GM08714 (cell line): Measurements from ENCODE around the gene ATP2A3.
"Not testable (repeated sequence)": the region's sequence is repeated elsewhere in the genome, so short reads cannot be mapped to it uniquely, and the experiment has no call there.

ENCODE experiments used
- H3K4me3 ChIP-seq: fragments of 200-500 bp; sonication (Bioruptor generic); 2 replicates; pipeline ENCODE4 v1.5.1; 2014; ENCODE audit warnings: mild to moderate bottlenecking, low read length, inconsistent platforms
- ZNF274 ChIP-seq: IDR thresholded peaks from 2 replicates; pipeline ENCODE4 v1.6.1; 2012; ENCODE audit warnings: mild to moderate bottlenecking, low read depth, low read length

The ATP2A3 gene

GRCh38 chr17:4001048-4001590 lies 36.9 kb upstream of the ATP2A3 start:
- TF ChIP-seq ZNF274, result no peak
- H3K4me3 ChIP-seq, result no peak overlapping the region

DNA sequence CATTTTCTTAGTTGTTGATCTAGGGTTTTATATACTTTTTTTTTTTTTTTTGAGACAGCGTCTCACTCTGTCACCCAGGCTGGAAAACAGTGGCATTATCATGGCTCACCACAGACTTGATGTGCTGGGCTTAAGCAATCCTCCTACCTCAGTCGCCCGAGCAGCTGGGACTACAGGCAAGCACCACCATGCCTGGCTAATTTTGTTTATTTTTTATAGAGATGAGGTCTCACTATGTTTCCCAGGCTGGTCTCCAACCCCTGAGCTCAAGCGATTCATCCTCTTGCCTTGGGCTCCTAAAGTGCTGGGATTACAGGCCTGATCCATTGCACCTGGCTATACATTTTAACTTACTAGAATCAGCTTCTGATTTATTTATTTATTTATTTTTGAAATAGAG lies 34.2 kb upstream of the ATP2A3 start:
- H3K4me3 ChIP-seq, result no peak overlapping the region
- TF ChIP-seq ZNF274, result no peak

- no peak overlapping the region for H3K4me3 ChIP-seq
- no peak for TF ChIP-seq ZNF274
These were observed 30.8 kb upstream of the ATP2A3 start for GRCh38 chr17:3995067-3995466.

- H3K4me3 ChIP-seq, result no peak overlapping the region
- no peak for TF ChIP-seq ZNF274
These were observed 30.0 kb upstream of the ATP2A3 start for GRCh38 chr17:3994221-3994576.

DNA sequence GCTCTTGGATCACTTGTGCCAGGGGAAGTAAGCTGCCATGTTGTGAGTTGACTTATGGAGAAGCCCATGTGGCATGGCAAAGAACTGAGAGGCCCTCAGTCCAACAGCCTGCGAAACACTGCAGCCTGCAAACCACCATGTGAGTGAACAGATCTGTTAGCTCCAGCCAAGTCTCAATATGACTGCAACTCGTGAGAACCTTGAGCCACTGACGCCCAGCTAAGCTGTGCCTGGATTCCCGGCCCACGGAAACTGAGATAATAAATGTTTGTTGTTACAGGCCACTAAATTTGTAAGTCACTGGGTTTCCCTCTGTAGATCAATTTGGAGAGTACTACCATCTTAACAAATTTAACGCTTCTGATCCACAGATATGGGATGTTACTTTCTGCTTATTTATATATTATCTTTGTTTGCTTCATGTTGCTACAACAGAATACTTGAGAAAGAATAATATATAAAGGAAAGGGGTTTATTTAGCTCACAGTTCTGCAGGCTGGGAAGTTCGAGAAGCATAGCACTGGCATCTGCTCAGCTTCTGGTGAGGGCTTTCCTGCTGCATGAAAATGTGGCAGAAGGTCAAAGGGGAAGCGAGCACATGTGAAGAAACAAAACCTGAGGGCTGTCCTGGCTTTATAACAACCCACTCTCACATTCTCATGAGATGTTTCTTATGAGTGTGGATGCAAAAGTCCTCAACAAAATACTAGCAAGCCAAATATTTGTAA lies 29.4 kb upstream of the ATP2A3 start:
- no peak for TF ChIP-seq ZNF274
- no peak overlapping the region for H3K4me3 ChIP-seq

- TF ChIP-seq ZNF274, result no peak
- no peak overlapping the region for H3K4me3 ChIP-seq
These were observed 28.1 kb upstream of the ATP2A3 start for GRCh38 chr17:3992370-3992769.

DNA sequence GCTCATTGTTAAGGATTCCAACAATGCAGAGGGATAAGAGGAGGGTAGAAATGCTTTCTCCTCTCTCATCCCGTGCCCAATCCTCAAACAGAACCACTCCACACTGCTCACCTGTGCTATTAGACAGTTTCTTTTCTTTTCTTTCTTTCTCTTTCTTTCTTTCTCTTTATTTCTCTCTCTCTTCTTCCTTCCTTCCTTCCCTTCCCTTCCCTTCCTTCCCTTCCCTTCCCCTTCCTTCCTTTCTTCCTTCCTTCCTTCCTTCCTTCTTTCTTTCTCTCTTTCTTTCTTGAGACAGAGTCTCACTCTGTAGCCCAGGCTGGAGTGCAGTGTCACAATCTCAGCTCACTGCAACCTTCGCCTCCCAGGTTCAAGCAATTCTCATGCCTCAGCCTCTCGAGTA lies 27.5 kb upstream of the ATP2A3 start:
- not testable (repeated sequence) for H3K4me3 ChIP-seq

DNA sequence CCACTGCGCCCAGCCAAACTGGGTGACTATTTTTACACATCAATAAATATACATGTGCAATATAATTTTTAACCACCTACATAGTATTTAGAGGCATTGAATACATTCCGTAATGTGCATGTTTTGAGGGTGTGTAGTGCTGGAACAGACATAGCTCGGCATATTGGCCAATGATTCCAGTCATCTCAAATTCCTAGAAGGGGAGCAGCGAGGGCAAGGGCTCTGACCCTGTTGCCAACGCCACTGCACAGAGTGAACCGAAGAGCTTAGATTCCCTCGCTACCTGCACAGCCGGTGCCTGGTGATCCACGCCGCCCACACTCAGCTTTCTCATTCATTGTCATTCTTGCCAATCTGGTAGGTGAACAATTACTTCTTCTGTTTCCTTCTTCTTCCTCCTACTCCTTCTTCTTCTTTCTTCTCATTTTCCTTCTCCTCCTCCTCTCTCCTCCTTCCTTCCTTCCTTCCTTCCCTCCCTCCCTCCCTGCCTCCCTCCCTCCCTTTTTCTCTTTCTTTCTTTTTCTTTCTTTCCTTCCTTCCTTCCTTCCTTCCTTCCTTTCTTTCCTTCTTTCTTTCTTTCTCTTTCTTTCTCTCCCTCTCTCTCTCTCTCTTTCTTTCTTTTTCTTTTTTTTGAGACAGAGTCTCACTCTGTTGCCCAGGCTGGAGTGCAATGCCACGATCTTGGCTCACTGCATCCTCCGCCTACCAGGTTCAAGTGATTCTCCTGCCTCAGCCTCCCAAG lies 26.3 kb upstream of the ATP2A3 start:
- no peak overlapping the region for H3K4me3 ChIP-seq
- TF ChIP-seq ZNF274, result no peak

DNA sequence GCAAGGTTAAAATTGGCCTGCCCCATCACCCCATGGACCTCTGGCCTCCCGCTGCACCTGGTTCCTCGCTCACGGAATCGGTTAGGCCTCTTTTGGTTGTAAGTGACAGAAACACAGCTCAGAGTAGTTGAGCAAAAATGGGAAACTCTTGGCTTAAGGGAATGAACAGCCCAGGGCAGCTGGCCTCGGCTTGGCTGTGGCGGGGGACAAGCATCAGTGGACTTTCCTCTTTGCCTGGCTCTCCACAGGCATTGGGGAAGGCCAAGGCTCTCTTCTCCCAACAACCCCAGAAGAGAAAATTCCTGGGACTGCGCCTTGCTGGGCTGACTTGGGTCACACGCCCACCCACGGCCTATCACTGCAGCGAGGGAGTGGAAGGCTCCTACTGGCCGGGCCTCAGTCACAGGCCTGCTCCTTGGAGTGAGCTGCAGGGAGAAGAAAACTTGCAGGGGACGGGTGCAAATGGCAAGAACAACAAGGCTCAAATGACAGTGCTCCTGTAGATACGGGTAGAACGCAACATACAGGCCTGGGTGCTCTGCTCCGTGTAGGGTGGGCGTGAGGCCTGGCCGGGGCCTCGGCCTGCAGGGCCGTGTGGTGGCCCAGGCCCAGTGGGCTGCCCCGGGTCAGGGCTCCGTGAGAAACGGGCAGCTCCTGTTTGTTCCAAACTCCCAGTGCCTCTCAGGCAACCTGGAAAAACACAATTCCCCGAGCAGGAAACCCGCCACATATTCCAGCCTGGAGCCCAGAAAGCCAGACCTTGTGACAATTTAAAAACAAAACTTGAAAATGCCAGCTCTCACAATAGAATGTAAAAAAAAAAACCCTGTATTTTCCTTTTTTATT lies 25.0 kb upstream of the ATP2A3 start:
- no peak overlapping the region for H3K4me3 ChIP-seq
- no peak for TF ChIP-seq ZNF274

- H3K4me3 ChIP-seq, result no peak overlapping the region
- TF ChIP-seq ZNF274, result no peak
These were observed 24.2 kb upstream of the ATP2A3 start for GRCh38 chr17:3988297-3989040.

DNA sequence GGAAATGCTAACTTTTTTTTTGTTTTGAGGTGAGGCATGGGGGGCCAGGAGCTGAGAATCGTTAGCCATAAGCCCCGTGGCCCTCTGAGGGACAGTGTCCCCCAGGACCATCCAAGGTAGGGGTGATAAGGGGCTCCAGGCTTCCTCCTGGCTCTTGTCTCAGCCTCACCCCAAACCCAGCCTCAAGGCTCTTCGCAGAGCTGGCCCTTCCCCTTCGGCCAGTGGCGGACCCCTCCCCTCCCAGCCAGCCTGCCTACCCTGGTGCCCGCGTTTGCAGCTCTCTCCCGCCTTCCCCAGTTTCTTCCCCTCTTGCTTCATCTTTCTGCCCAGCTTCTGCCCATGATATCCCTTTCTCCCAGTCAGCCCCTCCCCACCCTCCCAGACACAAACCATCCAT lies 22.7 kb upstream of the ATP2A3 start:
- TF ChIP-seq ZNF274, result no peak
- H3K4me3 ChIP-seq, result no peak overlapping the region

GRCh38 chr17:3986270-3986938 lies 22.2 kb upstream of the ATP2A3 start:
- H3K4me3 ChIP-seq, result no peak overlapping the region
- TF ChIP-seq ZNF274, result no peak

DNA sequence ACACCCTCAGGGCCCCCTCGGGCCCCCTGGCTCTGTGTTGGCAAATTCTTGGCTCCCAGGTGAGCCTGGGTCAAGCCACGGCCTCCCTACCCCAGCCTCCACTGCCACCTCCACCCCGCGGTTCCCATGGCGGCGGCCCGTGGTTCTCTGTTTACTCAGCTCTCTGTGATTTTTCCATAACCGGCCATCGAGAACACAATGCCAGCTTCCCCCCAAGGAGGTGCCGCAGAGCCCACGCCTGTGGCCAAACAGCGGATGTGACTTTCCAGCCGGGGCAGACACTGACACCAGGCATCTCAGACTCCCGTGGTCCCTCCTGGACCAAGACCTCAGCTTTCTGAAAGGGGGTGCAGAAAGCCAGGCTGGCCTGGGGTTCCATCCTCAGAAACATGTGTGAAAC lies 21.6 kb upstream of the ATP2A3 start:
- H3K4me3 ChIP-seq, result no peak overlapping the region
- TF ChIP-seq ZNF274, result no peak
